Smooth muscle cell of the brain vasculature (primary cell): Measurements from ENCODE around the gene GRID1.
"Not testable (repeated sequence)": the region's sequence is repeated elsewhere in the genome, so short reads cannot be mapped to it uniquely, and the experiment has no call there.

ENCODE experiments used
- DNase-seq: peaks from one replicate; pipeline ENCODE4 v3.0.0-alpha.2; 2012; ENCODE audit warnings: low read depth, low spot score

The GRID1 gene

GRCh38 chr10:86391986-86392722 lies 25.6 kb upstream of the GRID1 start:
- no peak for DNase-seq

- DNase-seq, result no peak
Measured at GRCh38 chr10:86391236-86391840, 24.7 kb upstream of the GRID1 start.

GRCh38 chr10:86390337-86391120 lies 23.9 kb upstream of the GRID1 start:
- no peak for DNase-seq

GRCh38 chr10:86389441-86390193 lies 23.0 kb upstream of the GRID1 start:
- no peak for DNase-seq

GRCh38 chr10:86389109-86389440 lies 22.5 kb upstream of the GRID1 start:
- DNase-seq, result not testable (repeated sequence)

- DNase-seq, result no peak
Measured at GRCh38 chr10:86388119-86388704, 21.6 kb upstream of the GRID1 start.

- no peak for DNase-seq
Measured at GRCh38 chr10:86387178-86387794, 20.7 kb upstream of the GRID1 start.

GRCh38 chr10:86385806-86386205 lies 19.2 kb upstream of the GRID1 start:
- no peak for DNase-seq

- DNase-seq, result no peak
Measured at GRCh38 chr10:86377797-86378146, 11.2 kb upstream of the GRID1 start.

GRCh38 chr10:86376852-86377796 lies 10.5 kb upstream of the GRID1 start:
- DNase-seq, result no peak

GRCh38 chr10:86376403-86376802 lies 9.8 kb upstream of the GRID1 start:
- DNase-seq, result no peak

GRCh38 chr10:86375204-86375603 lies 8.6 kb upstream of the GRID1 start:
- no peak for DNase-seq

GRCh38 chr10:86374664-86375063 lies 8.1 kb upstream of the GRID1 start:
- DNase-seq, result no peak

GRCh38 chr10:86373828-86374227 lies 7.2 kb upstream of the GRID1 start:
- DNase-seq, result no peak

- DNase-seq, result no peak
Measured at GRCh38 chr10:86373251-86373650, 6.7 kb upstream of the GRID1 start.

- no peak for DNase-seq
Measured at GRCh38 chr10:86372784-86373239, 6.2 kb upstream of the GRID1 start.

- no peak for DNase-seq
Measured at GRCh38 chr10:86372119-86372783, 5.7 kb upstream of the GRID1 start.

GRCh38 chr10:86371691-86372090 lies 5.1 kb upstream of the GRID1 start:
- no peak for DNase-seq

- DNase-seq, result no peak
Measured at GRCh38 chr10:86371116-86371515, 4.5 kb upstream of the GRID1 start.
